SK-N-SH (cell line): ENCODE data around the gene MYO16.

Experiments used
- ELF1 ChIP-seq: IDR thresholded peaks from 2 replicates; pipeline ENCODE4 v1.4.0; 2012
- EP300 ChIP-seq, 2 experiments: IDR thresholded peaks; 2 replicates each; pipeline versions ENCODE4 v1.4.0 to v1.6.1; 2012; ENCODE audit warnings: borderline replicate concordance in 1 of 2, low read depth in 1 of 2, low read length in 1 of 2
- GABPA ChIP-seq: IDR thresholded peaks from 2 replicates; pipeline ENCODE4 v1.4.0; 2012; ENCODE audit warnings: low read depth, mild to moderate bottlenecking
- POLR2AphosphoS5 ChIP-seq: IDR thresholded peaks from 2 replicates; pipeline ENCODE4 v1.6.1; 2012; ENCODE audit warnings: low read depth, low read length
- RCOR1 ChIP-seq: fragments of 150-350 bp; IDR thresholded peaks from 2 replicates; pipeline ENCODE4 v1.6.1; 2017; ENCODE audit warnings: antibody characterized with exemption, low read length
- TAF1 ChIP-seq: IDR thresholded peaks from 2 replicates; pipeline ENCODE4 v1.6.1; 2012; ENCODE audit warnings: low read depth, mild to moderate bottlenecking, low read length, moderate library complexity, borderline replicate concordance
- TF ChIP-seq, protein P1 (sequence below): fragments of 150-350 bp; IDR thresholded peaks from 2 replicates; pipeline ENCODE4 v1.6.1; 2017; ENCODE audit warnings: antibody characterized with exemption, low read length, low read depth, borderline replicate concordance
- TF ChIP-seq, protein P2 (sequence below): fragments of 200-600 bp; sonication (generic); IDR thresholded peaks from 2 replicates; pipeline ENCODE4 v1.6.1; 2017; ENCODE audit warnings: antibody characterized with exemption, mild to moderate bottlenecking, moderate library complexity
- TF ChIP-seq, protein P3 (sequence below): IDR thresholded peaks from 2 replicates; pipeline ENCODE4 v1.6.1; 2012; ENCODE audit warnings: mild to moderate bottlenecking, low read depth, low read length, moderate library complexity

DNA sequence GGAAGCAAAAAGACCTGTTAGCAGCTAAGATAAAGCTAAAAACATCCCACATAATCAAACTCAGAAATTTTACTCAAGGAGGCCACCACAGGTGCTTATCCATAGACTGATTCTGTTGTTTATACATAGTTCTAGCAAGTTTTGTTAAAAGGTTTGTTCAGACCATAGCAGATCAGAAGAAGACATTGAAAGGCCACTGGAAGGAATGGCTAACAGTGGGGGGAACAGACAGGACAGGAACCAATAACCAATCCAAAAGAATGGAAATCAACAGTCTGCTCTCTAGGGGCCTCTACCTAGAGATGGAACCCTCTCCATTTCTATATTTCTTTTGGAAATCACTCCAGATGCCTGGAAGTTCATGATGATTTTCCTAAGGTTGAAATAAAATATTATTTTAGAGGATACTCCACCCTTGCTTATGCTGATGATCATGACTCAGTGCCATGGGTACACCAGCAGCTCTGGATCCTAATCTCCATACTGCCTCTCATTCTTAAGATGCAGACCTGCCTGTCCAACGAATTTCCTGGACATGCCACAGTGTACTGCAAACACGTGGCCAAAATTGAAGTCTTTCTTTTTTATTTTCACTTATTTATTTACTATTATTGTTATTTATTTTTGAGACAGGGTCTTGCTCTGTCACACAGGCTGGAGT lies 260.0 kb downstream of the MYO16 start:
- TF ChIP-seq, protein P1, sequence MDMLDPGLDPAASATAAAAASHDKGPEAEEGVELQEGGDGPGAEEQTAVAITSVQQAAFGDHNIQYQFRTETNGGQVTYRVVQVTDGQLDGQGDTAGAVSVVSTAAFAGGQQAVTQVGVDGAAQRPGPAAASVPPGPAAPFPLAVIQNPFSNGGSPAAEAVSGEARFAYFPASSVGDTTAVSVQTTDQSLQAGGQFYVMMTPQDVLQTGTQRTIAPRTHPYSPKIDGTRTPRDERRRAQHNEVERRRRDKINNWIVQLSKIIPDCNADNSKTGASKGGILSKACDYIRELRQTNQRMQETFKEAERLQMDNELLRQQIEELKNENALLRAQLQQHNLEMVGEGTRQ = no peak
- TF ChIP-seq, protein P2, sequence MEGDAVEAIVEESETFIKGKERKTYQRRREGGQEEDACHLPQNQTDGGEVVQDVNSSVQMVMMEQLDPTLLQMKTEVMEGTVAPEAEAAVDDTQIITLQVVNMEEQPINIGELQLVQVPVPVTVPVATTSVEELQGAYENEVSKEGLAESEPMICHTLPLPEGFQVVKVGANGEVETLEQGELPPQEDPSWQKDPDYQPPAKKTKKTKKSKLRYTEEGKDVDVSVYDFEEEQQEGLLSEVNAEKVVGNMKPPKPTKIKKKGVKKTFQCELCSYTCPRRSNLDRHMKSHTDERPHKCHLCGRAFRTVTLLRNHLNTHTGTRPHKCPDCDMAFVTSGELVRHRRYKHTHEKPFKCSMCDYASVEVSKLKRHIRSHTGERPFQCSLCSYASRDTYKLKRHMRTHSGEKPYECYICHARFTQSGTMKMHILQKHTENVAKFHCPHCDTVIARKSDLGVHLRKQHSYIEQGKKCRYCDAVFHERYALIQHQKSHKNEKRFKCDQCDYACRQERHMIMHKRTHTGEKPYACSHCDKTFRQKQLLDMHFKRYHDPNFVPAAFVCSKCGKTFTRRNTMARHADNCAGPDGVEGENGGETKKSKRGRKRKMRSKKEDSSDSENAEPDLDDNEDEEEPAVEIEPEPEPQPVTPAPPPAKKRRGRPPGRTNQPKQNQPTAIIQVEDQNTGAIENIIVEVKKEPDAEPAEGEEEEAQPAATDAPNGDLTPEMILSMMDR = no peak
- TF ChIP-seq TAF1 (no peak), EP300 (IDR thresholded peaks at IDR 0.05; ENCODE audit: borderline replicate concordance in 1 of 2, low read depth in 1 of 2, low read length in 1 of 2) (no peak), POLR2AphosphoS5 (no peak), RCOR1 (no peak), GABPA (no peak), ELF1 (no peak)
- TF ChIP-seq, protein P3, sequence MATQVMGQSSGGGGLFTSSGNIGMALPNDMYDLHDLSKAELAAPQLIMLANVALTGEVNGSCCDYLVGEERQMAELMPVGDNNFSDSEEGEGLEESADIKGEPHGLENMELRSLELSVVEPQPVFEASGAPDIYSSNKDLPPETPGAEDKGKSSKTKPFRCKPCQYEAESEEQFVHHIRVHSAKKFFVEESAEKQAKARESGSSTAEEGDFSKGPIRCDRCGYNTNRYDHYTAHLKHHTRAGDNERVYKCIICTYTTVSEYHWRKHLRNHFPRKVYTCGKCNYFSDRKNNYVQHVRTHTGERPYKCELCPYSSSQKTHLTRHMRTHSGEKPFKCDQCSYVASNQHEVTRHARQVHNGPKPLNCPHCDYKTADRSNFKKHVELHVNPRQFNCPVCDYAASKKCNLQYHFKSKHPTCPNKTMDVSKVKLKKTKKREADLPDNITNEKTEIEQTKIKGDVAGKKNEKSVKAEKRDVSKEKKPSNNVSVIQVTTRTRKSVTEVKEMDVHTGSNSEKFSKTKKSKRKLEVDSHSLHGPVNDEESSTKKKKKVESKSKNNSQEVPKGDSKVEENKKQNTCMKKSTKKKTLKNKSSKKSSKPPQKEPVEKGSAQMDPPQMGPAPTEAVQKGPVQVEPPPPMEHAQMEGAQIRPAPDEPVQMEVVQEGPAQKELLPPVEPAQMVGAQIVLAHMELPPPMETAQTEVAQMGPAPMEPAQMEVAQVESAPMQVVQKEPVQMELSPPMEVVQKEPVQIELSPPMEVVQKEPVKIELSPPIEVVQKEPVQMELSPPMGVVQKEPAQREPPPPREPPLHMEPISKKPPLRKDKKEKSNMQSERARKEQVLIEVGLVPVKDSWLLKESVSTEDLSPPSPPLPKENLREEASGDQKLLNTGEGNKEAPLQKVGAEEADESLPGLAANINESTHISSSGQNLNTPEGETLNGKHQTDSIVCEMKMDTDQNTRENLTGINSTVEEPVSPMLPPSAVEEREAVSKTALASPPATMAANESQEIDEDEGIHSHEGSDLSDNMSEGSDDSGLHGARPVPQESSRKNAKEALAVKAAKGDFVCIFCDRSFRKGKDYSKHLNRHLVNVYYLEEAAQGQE = no peak
